ENCODE results near the gene RANBP3.
A peak's percentile ranks its signal among the peaks of the same experiment; 100 is the strongest.
"Not testable (repeated sequence)": the region's sequence is repeated elsewhere in the genome, so short reads cannot be mapped to it uniquely, and the experiment has no call there.

The RANBP3 gene

DNA sequence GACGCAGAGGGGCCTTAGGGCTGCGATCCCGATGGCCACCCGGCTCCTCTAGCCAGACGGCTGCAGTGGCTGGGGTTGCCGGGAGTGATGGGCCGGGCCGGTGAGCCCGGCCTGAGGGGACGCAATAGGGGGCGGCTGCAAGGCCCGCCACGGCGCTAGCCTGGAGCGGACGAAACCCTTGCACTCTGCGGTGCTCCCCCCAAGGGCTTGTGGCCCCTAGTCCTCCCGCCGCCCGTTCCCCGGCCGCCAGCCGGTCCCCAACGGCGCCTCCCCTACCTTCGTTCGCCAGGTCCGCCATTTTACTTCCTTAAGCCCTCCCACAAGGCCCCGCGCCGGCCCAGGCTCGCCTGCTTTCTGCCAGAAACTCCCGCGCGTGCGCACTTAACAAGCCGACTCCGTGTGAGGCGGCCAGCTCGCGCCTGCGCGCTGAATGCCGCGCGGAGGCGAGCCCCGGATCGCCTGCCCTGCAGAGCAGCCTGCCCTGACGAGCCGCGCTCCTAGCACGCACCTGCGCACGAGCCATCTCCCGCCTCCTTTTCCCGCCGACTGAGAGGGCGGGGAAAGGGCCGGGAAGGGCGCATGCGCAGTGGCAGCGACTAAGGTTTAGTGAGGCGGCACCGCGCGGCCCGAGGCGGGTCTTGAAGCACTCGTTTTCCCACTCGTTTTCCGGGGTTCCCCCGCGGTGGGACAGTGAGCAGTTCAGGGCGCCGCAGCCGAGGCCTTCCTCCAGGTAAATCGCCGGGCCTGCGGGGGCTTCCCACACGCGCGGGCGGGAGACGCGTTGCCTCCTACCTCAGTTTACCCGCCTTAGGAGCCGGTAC is at the start of gene RANBP3:
TSS of gene RANBP3 (minus strand) at position 356 of the 821 bp plus-strand sequence. CDS start at position 298, 58 bp downstream.
- POLR2A ChIA-PET (ENCODE audit: low non-redundant PET) = no interaction called here
- CTCF ChIA-PET = interaction anchor here (0.6 to 1.0 kb wide), 3 partner anchors 10 to 174 kb away, joined by 3 to 4 read pairs (median 4); no protein-coding TSS in a partner anchor

DNA sequence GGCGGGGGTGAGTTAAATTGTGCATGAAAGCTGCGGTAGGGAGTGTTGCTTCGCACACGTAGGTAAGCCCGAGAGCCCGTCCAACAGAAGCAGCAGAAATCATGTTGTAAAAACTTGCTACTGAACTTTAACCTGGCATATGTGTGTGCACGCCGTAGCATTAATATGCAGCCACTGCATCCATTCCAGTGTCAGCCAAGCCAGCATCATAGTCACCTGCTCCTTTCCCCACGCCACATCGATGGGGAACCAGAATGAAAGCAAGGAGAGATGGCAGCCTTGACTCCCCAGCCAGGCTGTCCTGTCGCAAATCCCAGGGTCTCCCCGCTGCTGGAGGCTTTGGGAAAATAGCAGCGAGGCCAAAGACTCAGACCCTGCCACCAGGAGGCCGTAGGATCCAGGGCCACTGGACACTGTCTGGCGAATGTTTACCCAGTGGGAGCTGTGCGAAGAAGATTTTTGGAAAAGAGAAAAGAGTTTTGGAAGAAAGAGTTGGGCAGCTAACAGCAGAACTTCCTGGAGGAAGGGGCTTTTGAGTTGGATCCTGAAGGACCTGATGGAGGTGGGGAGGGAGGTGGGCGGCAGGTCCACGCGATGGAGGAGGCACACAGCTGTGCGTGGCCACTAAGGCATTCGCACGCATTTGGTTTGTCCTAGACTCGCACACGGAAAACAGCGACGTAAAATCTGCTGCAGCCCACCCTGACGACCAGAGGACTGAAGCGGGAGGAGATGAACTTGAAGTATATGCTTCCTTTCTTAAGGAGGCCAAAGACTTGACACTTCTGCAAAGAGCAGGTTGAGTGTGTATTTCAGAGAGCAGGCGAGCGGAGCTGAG is 48.7 kb upstream of the RANBP3 start:
- DNase-seq (ENCODE audit: low spot score) = no peak
- ChIA-PET CTCF (interaction anchor here (1.2 to 1.8 kb wide), 2 partner anchors 39 to 59 kb away, joined by 3 to 5 read pairs; no protein-coding TSS in a partner anchor), POLR2A (ENCODE audit: low non-redundant PET) (no interaction called here)
- no peak overlapping the region for H3K27ac ChIP-seq
- TF ChIP-seq, protein P1, sequence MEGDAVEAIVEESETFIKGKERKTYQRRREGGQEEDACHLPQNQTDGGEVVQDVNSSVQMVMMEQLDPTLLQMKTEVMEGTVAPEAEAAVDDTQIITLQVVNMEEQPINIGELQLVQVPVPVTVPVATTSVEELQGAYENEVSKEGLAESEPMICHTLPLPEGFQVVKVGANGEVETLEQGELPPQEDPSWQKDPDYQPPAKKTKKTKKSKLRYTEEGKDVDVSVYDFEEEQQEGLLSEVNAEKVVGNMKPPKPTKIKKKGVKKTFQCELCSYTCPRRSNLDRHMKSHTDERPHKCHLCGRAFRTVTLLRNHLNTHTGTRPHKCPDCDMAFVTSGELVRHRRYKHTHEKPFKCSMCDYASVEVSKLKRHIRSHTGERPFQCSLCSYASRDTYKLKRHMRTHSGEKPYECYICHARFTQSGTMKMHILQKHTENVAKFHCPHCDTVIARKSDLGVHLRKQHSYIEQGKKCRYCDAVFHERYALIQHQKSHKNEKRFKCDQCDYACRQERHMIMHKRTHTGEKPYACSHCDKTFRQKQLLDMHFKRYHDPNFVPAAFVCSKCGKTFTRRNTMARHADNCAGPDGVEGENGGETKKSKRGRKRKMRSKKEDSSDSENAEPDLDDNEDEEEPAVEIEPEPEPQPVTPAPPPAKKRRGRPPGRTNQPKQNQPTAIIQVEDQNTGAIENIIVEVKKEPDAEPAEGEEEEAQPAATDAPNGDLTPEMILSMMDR (conservative IDR thresholded peaks at IDR 0.05; ENCODE audit: low read depth) = no peak

More for the DNA sequence above, at the start of gene RANBP3:
- peak within 1 kb of the TSS; percentile 84 for H3K27ac ChIP-seq
- DNase-seq (ENCODE audit: low spot score) = peak; percentile 98
- TF ChIP-seq, protein P1 (conservative IDR thresholded peaks at IDR 0.05; ENCODE audit: low read depth) = no peak

DNA sequence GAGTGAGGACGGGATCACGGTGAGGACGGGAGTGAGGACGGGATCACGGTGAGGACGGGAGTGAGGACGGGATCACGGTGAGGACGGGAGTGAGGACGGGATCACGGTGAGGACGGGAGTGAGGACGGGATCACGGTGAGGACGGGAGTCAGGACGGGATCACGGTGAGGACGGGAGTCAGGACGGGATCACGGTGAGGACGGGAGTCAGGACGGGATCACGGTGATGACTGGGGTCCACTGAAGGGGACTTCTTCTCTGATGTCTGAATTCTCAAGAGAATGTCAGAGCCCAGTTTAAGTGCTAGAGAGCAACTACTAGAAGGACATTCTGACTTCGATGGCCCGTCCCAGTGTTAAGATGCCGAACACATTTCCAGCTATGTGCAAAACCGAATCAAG is 46.8 kb upstream of the RANBP3 start:
- CTCF ChIA-PET; DNase-seq (ENCODE audit: low spot score); POLR2A ChIA-PET (ENCODE audit: low non-redundant PET); H3K27ac ChIP-seq: not testable (repeated sequence)

DNA sequence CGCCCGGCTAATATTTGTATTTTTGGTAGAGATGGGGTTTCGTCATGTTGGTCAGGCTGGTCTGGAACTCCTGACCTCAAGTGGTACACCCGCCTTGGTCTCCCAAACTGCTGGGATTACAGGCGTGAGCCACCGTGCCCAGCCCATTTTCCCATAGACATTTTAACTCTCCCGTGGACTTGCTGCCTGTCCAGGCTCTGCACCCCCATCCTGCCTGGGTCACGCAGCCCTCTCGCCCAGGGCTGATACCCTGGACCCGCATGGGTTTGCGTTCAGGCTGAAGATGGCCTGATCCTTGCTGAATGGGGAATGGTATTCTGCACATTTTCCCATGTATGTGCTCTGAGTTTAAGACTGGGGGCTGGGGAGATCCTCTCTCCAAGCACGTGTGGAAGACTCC is 46.0 kb upstream of the RANBP3 start:
- no peak for DNase-seq (ENCODE audit: low spot score)
- ChIA-PET CTCF (interaction anchor here (1.6 to 2.1 kb wide), 2 partner anchors 36 to 102 kb away, joined by 6 to 12 read pairs; no protein-coding TSS in a partner anchor), POLR2A (ENCODE audit: low non-redundant PET) (no interaction called here)
- H3K27ac ChIP-seq = peak overlapping the region; percentile 37
- TF ChIP-seq, protein P1 (conservative IDR thresholded peaks at IDR 0.05; ENCODE audit: low read depth) = no peak

DNA sequence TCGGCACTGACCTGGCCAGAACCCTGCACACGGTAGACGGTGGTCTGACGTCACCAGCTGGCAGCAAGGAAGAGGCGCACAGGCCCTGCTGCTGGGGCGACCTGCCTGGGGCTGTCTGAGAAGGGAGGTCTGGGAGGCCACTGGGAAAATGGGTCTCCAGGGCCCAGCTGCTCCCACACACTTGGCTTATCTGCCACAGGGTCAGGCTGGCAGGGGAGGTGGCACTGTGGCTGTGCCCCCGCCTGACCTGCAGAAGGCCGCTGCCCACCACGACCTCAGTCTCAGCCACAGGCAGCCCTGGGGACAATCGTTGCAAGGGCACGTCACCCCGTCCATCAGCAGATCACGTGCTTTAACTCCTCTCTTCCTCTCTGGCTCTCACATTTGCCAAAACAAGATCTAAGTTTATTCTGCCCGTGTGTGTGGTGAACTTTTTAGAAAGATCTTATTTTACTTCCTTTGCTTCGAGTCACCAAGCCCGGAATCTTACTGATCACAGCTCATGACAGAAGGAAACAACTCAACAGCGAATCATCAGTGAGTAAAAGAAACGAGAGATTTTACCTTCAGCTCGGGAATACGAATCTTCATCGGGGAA is 45.2 kb upstream of the RANBP3 start:
- DNase-seq (ENCODE audit: low spot score) = peak; percentile 34
- H3K27ac ChIP-seq = peak overlapping the region; percentile 37
- POLR2A ChIA-PET (ENCODE audit: low non-redundant PET) = no interaction called here
- TF ChIP-seq, protein P1 (conservative IDR thresholded peaks at IDR 0.05; ENCODE audit: low read depth) = no peak
- CTCF ChIA-PET = interaction anchor here (0.6 to 2.1 kb wide), 6 partner anchors 12 to 219 kb away, joined by 3 to 12 read pairs (median 4); no protein-coding TSS in a partner anchor

DNA sequence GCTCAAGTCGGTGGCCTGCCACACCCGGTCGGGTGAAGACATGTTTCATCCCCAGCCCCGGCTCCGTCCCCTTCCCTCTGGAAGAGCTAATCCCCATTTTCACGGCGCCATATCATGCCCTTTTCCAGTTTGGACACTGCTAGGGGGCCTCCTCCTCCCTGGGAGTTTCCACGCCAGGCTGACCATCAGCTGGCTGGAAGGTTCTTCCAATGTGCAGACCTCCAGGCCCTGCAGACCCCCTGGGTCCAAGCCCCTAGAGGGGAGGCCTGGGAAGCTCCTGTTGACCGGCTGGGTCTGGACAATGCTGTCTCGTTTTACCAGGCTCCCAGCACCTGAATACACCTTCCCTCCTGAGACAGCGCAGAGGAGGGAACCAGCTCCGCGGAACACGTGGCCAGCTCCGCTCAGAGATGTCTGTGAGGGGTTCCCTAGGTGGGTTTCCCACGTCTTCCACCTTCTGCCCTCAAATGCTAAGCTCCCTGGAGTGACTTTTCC is 44.7 kb upstream of the RANBP3 start:
- peak overlapping the region; percentile 37 for H3K27ac ChIP-seq
- ChIA-PET CTCF (interaction anchor here (0.6 to 2.1 kb wide), 10 partner anchors 11 to 729 kb away, joined by 3 to 12 read pairs (median 4); partner anchors contain the start of gene ALKBH7), POLR2A (ENCODE audit: low non-redundant PET) (no interaction called here)
- no peak for DNase-seq (ENCODE audit: low spot score)
- TF ChIP-seq, protein P1 (conservative IDR thresholded peaks at IDR 0.05; ENCODE audit: low read depth) = peak; percentile 3; the same call in 1 of the 2 replicates
